Thoracic aorta (tissue), 2 donors: Measurements from ENCODE around the gene METTL13. TPM values are rescaled to one million over a fixed set of nuclear protein-coding genes. Genes with fewer than 3 reads are reported as not detected.
A peak's percentile ranks its signal among the peaks of the same experiment; 100 is the strongest.

Source experiments
- ATAC-seq: fragments of 150-250 bp; one replicate; pipeline ENCODE4 v1.8.0; 2017; ENCODE audit warnings: low read depth; ENCODE audit not compliant: insufficient number of reproducible peaks, low FRiP score
- DNase-seq: peaks from one replicate; pipeline ENCODE4 v3.0.0-alpha.2; 2020; ENCODE audit warnings: low spot score
- H3K27ac ChIP-seq, 2 donors: fragments of 200-600 bp; sonication (generic); 1 replicate in 1 of 2; 2 replicates in 1 of 2; pipeline ENCODE4 v1.5.1; 2016; ENCODE audit warnings: mild to moderate bottlenecking in 2 of 2, moderate library complexity in 2 of 2
- H3K27me3 ChIP-seq: fragments of 200-600 bp; sonication (generic); replicated peaks from 2 replicates; pipeline ENCODE4 v1.6.0; 2016; ENCODE audit warnings: mild to moderate bottlenecking; ENCODE audit not compliant: insufficient read depth
- H3K36me3 ChIP-seq: fragments of 200-600 bp; sonication (generic); one replicate; pipeline ENCODE4 v1.5.1; 2016
- H3K4me1 ChIP-seq, 2 donors: fragments of 200-600 bp; sonication (generic); 1 replicate in 1 of 2; 2 replicates in 1 of 2; pipeline versions ENCODE4 v1.5.1 to v1.6.0; 2016; ENCODE audit warnings: low read depth in 2 of 2, mild to moderate bottlenecking in 1 of 2; ENCODE audit not compliant: control insufficient read depth in 1 of 2
- H3K4me3 ChIP-seq: fragments of 200-600 bp; sonication (generic); 2 replicates; pipeline ENCODE4 v1.5.1; 2016; ENCODE audit warnings: mild to moderate bottlenecking
- H3K9me3 ChIP-seq: fragments of 200-600 bp; sonication (generic); 2 replicates; pipeline ENCODE4 v1.5.1; 2016
- total RNA-seq, 2 donors: library from RNA; depleted of rRNA; stranded (reverse); fragments of >200 nt; gene quantifications; one replicate each; pipeline versions ENCODE4 v1.1.0 to v1.2.3, GENCODE V29; 2016
- TF ChIP-seq, protein P1 (sequence below): fragments of 200-600 bp; sonication (generic); IDR thresholded peaks from one replicate; pipeline ENCODE4 v1.5.1; 2019; ENCODE audit warnings: antibody characterized with exemption

METTL13 gene
- total RNA-seq, 2 donors from 2014 or later, result 15.7 to 24.8 TPM

- Histone ChIP-seq H3K4me1 (peaks cover 8 to 32% of the 10 kb centered on the region in 2 donors), H3K4me3 (peak overlapping the region; percentile 91), H3K27me3 (no peaks in the 10 kb centered on the region), H3K9me3 (no peaks in the 10 kb centered on the region), H3K27ac (peak overlapping the region; percentile 81 to 93), H3K36me3 (peaks cover 9% of the 10 kb centered on the region)
- TF ChIP-seq, protein P1, sequence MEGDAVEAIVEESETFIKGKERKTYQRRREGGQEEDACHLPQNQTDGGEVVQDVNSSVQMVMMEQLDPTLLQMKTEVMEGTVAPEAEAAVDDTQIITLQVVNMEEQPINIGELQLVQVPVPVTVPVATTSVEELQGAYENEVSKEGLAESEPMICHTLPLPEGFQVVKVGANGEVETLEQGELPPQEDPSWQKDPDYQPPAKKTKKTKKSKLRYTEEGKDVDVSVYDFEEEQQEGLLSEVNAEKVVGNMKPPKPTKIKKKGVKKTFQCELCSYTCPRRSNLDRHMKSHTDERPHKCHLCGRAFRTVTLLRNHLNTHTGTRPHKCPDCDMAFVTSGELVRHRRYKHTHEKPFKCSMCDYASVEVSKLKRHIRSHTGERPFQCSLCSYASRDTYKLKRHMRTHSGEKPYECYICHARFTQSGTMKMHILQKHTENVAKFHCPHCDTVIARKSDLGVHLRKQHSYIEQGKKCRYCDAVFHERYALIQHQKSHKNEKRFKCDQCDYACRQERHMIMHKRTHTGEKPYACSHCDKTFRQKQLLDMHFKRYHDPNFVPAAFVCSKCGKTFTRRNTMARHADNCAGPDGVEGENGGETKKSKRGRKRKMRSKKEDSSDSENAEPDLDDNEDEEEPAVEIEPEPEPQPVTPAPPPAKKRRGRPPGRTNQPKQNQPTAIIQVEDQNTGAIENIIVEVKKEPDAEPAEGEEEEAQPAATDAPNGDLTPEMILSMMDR, result no peak
- no peak for ATAC-seq
- DNase-seq, result no peak
Observed at GRCh38 chr1:171780583-171781175, 781 bp upstream of the METTL13 start.

DNA sequence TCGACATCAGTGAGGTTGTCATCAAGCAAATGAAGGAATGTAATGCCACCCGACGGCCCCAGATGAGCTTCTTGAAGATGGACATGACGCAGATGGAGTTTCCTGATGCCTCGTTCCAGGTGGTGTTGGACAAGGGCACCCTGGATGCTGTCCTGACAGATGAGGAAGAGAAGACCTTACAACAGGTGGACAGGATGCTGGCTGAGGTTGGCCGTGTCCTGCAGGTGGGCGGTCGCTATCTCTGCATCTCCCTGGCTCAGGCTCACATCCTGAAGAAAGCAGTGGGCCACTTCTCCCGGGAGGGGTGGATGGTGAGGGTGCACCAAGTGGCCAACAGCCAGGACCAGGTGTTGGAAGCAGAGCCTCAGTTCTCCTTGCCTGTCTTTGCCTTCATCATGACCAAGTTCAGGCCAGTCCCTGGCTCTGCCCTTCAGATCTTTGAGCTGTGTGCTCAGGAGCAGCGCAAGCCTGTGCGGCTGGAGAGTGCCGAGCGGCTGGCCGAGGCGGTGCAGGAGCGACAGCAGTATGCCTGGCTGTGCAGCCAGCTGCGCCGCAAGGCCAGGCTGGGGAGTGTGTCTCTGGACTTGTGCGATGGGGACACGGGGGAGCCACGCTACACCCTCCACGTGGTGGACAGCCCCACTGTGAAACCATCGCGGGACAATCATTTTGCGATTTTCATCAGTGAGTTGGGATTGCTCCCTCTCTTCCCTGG, 2.5 kb downstream of the METTL13 start:
- Histone ChIP-seq H3K36me3 (peaks cover 39% of the 10 kb centered on the region), H3K27ac (no peak overlapping the region), H3K4me3 (no peak overlapping the region), H3K9me3 (no peaks in the 10 kb centered on the region), H3K27me3 (no peaks in the 10 kb centered on the region), H3K4me1 (peaks cover 8 to 41% of the 10 kb centered on the region in 2 donors)
- TF ChIP-seq, protein P1, result no peak
- ATAC-seq (no peak), DNase-seq (no peak)

- H3K9me3 ChIP-seq, result no peaks in the 10 kb centered on the region
- no peak overlapping the region for H3K4me3 ChIP-seq
- H3K27me3 ChIP-seq, result no peaks in the 10 kb centered on the region
- ATAC-seq, result no peak
- no peak overlapping the region for H3K27ac ChIP-seq
- TF ChIP-seq, protein P1, result no peak
- H3K4me1 ChIP-seq, result peaks cover 8 to 42% of the 10 kb centered on the region in 2 donors
- peaks cover 46% of the 10 kb centered on the region for H3K36me3 ChIP-seq
- DNase-seq, result no peak
Observed at GRCh38 chr1:171784784-171785183, 3.3 kb downstream of the METTL13 start.

- DNase-seq (no peak), ATAC-seq (no peak)
- Histone ChIP-seq H3K9me3 (no peaks in the 10 kb centered on the region), H3K4me1 (peaks cover 8 to 36% of the 10 kb centered on the region in 2 donors), H3K4me3 (no peak overlapping the region), H3K27ac (no peak overlapping the region), H3K36me3 (peaks cover 56% of the 10 kb centered on the region), H3K27me3 (no peaks in the 10 kb centered on the region)
- TF ChIP-seq, protein P1, result no peak
Observed at GRCh38 chr1:171785766-171786165, 4.3 kb downstream of the METTL13 start.

- Histone ChIP-seq H3K27ac (no peak overlapping the region), H3K4me3 (no peak overlapping the region), H3K4me1 (peaks cover 8 to 35% of the 10 kb centered on the region in 2 donors), H3K36me3 (peaks cover 62% of the 10 kb centered on the region), H3K9me3 (no peaks in the 10 kb centered on the region), H3K27me3 (no peaks in the 10 kb centered on the region)
- TF ChIP-seq, protein P1, result no peak
- DNase-seq (no peak), ATAC-seq (no peak)
Observed at GRCh38 chr1:171786534-171786933, 5.1 kb downstream of the METTL13 start.
